GM12878 (cell line): ENCODE data around the gene USP10. TPM values are rescaled to one million over a fixed set of nuclear protein-coding genes. Genes with fewer than 3 reads are reported as not detected.
A peak's percentile ranks its signal among the peaks of the same experiment; 100 is the strongest.

ENCODE experiments used
- BHLHE40 ChIP-seq, 2 experiments: fragments of 450-650 bp in 1 of 2; IDR thresholded peaks; 2 replicates each; pipeline ENCODE4 v1.6.1; 2011 to 2017; ENCODE audit warnings: low read depth in 2 of 2, borderline replicate concordance in 1 of 2, improper control_type of control experiment in 1 of 2, low read length in 1 of 2, mild to moderate bottlenecking in 1 of 2
- CHD2 ChIP-seq: IDR thresholded peaks from 2 replicates; pipeline ENCODE4 v1.6.1; 2011; ENCODE audit warnings: low read depth, low read length, improper control_type of control experiment, borderline replicate concordance
- CHD4 ChIP-seq: fragments of 200-600 bp; sonication (generic); IDR thresholded peaks from 2 replicates; pipeline ENCODE4 v1.6.1; 2016; ENCODE audit warnings: mild to moderate bottlenecking
- EP300 ChIP-seq, 2 experiments: fragments of 150-350 bp in 1 of 2; IDR thresholded peaks; 2 replicates each; pipeline ENCODE4 v1.6.1; 2011 to 2012; ENCODE audit warnings: low read depth in 2 of 2, low read length in 2 of 2, borderline replicate concordance in 1 of 2, improper control_type of control experiment in 1 of 2, inconsistent platforms in 1 of 2; ENCODE audit not compliant: control insufficient read depth in 1 of 2
- FOXM1 ChIP-seq: IDR thresholded peaks from 2 replicates; pipeline ENCODE4 v1.6.1; 2012; ENCODE audit warnings: low read depth, mild to moderate bottlenecking, inconsistent platforms, low read length, moderate library complexity
- GATAD2B ChIP-seq: fragments of 450-650 bp; conservative IDR thresholded peaks from 2 replicates; pipeline ENCODE4 v1.6.1; 2017; ENCODE audit warnings: low read depth, mild to moderate bottlenecking, moderate library complexity
- LARP7 ChIP-seq: fragments of 450-650 bp; IDR thresholded peaks from 2 replicates; pipeline ENCODE4 v1.6.1; 2017; ENCODE audit warnings: mild to moderate bottlenecking
- MEF2B ChIP-seq: fragments of 450-650 bp; IDR thresholded peaks from 2 replicates; pipeline ENCODE4 v1.6.1; 2018; ENCODE audit warnings: mild to moderate bottlenecking, moderate library complexity; ENCODE audit not compliant: partially characterized antibody, poor library complexity, severe bottlenecking
- NRF1 ChIP-seq: conservative IDR thresholded peaks from 2 replicates; pipeline ENCODE4 v1.6.1; 2011; ENCODE audit warnings: mild to moderate bottlenecking, low read depth, low read length, improper control_type of control experiment
- POLR2A ChIP-seq: IDR thresholded peaks from 2 replicates; pipeline ENCODE4 v1.6.1; 2011; ENCODE audit warnings: low read depth, mild to moderate bottlenecking, low read length
- POU2F2 ChIP-seq: IDR thresholded peaks from 3 replicates; pipeline ENCODE4 v1.6.1; 2011; ENCODE audit warnings: low read depth, mild to moderate bottlenecking, low read length, borderline replicate concordance
- RAD21 ChIP-seq: IDR thresholded peaks from 2 replicates; pipeline ENCODE4 v1.6.1; 2011; ENCODE audit warnings: mild to moderate bottlenecking, low read depth, low read length, moderate library complexity; ENCODE audit not compliant: insufficient read depth
- SIX5 ChIP-seq: IDR thresholded peaks from 2 replicates; pipeline ENCODE4 v1.6.1; 2011; ENCODE audit warnings: mild to moderate bottlenecking, low read depth, low read length, moderate library complexity; ENCODE audit not compliant: severe bottlenecking
- SMC3 ChIP-seq: IDR thresholded peaks from 2 replicates; pipeline ENCODE4 v1.6.1; 2011; ENCODE audit warnings: low read length, improper control_type of control experiment, borderline replicate concordance
- TAF1 ChIP-seq: IDR thresholded peaks from 2 replicates; pipeline ENCODE4 v1.6.1; 2011; ENCODE audit warnings: mild to moderate bottlenecking, low read depth, low read length, borderline replicate concordance
- YY1 ChIP-seq: IDR thresholded peaks from 2 replicates; pipeline ENCODE4 v1.6.1; 2011; ENCODE audit warnings: low read depth, mild to moderate bottlenecking, low read length
- polyA plus RNA-seq, 11 experiments: library from polyadenylated mRNA; depleted of rRNA in 4 of 11; unstranded in 6 of 11; stranded (reverse) in 5 of 11; fragments of >200 nt; fragmentation: Nextera tagmentation in 4 of 11; fragmentation: Illumina TruSeq in 1 of 11; extraction: Ambion mirVana in 4 of 11; extraction: Trizol in 1 of 11; gene quantifications; 1 replicate in 1 of 11; 2 replicates in 10 of 11; pipeline versions ENCODE4 v1.2.1 to v1.2.3, GENCODE V29; 2011 to 2016; ENCODE audit warnings: inconsistent platforms in 2 of 11, missing spikeins in 2 of 11, low read depth in 1 of 11
- total RNA-seq, 4 experiments: library from RNA; depleted of rRNA in 3 of 4; stranded (reverse); fragments of >200 nt in 3 of 4; fragmentation: Illumina TruSeq in 1 of 4; extraction: Trizol in 1 of 4; gene quantifications; 2 replicates each; pipeline versions ENCODE4 v1.2.1 to v1.2.3, GENCODE V29; 2013 to 2021
- TF ChIP-seq, protein P1 (sequence below), 3 experiments: IDR thresholded peaks in 2 of 3; conservative IDR thresholded peaks in 1 of 3; 2 replicates each; pipeline ENCODE4 v1.5.1; 2011; ENCODE audit warnings: low read depth in 3 of 3, low read length in 3 of 3, mild to moderate bottlenecking in 3 of 3, control low read depth in 2 of 3, moderate library complexity in 2 of 3, inconsistent platforms in 1 of 3, mixed read lengths in 1 of 3; ENCODE audit not compliant: control insufficient read depth in 2 of 3, insufficient read depth in 1 of 3; ENCODE audit errors: extremely low read depth in 1 of 3

Gene USP10
- total and polyA plus RNA-seq, 10 of the 15 experiments (the other 5 are each of a cell fraction or from before 2014, with no cell fraction given), result 46.1 to 160 (median 105) TPM

DNA sequence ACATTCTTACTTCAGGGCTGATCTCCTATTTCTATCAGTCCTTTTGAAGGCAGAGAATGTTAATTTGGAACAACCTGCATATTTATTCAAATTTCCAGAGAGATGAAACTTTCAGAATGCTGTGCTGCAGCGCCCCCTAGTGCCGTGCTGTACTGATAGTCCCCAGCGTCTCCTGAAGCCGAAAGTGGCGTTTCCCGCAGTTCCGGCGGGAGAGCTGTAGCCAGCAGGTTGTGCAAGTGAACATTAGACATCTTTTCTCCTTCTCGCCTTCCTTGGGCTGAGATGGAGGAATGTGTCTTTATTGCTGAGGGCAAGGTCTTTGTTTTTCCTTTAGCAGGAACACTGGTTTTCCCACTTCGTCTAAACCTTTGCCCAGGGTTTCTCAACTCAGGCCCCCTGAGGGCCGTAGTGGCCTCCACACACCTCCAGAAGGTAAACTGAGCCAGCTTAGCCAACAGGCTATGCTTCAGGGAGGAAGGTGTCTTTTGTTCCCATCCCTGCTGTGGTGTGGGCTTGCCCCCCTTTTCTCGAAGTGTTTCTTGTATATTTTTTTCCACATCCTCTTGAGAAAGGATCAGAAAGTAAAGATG lies 26.4 kb downstream of the USP10 start (continued):
- TF ChIP-seq EP300 (IDR thresholded peaks at IDR 0.05; ENCODE audit: borderline replicate concordance in 1 of 2, control insufficient read depth in 1 of 2, low read depth in 2 of 2, low read length in 2 of 2) (0 out of 4 replicates have a peak, but pooled peaks of 1 of the 2 experiments have one; percentile 18), GATAD2B (peak; percentile 50), CHD4 (0 out of 2 replicates have a peak, but pooled peaks have one; percentile 64), MEF2B (peak; percentile 19), FOXM1 (peak; percentile 13; the same call in 1 of the 2 replicates), LARP7 (0 out of 2 replicates have a peak, but pooled peaks have one; percentile 52), SIX5 (peak; percentile 16), NRF1 (no peak), POLR2A (peak; percentile 32; the same call in 1 of the 2 replicates), BHLHE40 (IDR thresholded peaks at IDR 0.05; ENCODE audit: borderline replicate concordance in 1 of 2, low read depth in 2 of 2, low read length in 1 of 2) (0 out of 4 replicates have a peak, but pooled peaks of 1 of the 2 experiments have one; percentile 9), TAF1 (no peak), YY1 (peak; percentile 48; the same call in 1 of the 2 replicates), RAD21 (peak; percentile 84), POU2F2 (peak; percentile 89), SMC3 (peak; percentile 72), CHD2 (0 out of 2 replicates have a peak, but pooled peaks have one; percentile 19)
- TF ChIP-seq, protein P1, sequence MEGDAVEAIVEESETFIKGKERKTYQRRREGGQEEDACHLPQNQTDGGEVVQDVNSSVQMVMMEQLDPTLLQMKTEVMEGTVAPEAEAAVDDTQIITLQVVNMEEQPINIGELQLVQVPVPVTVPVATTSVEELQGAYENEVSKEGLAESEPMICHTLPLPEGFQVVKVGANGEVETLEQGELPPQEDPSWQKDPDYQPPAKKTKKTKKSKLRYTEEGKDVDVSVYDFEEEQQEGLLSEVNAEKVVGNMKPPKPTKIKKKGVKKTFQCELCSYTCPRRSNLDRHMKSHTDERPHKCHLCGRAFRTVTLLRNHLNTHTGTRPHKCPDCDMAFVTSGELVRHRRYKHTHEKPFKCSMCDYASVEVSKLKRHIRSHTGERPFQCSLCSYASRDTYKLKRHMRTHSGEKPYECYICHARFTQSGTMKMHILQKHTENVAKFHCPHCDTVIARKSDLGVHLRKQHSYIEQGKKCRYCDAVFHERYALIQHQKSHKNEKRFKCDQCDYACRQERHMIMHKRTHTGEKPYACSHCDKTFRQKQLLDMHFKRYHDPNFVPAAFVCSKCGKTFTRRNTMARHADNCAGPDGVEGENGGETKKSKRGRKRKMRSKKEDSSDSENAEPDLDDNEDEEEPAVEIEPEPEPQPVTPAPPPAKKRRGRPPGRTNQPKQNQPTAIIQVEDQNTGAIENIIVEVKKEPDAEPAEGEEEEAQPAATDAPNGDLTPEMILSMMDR (IDR thresholded peaks at IDR 0.05 in 2 of 3, conservative IDR thresholded peaks at IDR 0.05 in 1 of 3; ENCODE audit: control insufficient read depth in 2 of 3, extremely low read depth in 1 of 3, insufficient read depth in 1 of 3, low read depth in 3 of 3, low read length in 3 of 3), result peak; percentile 90 to 96 (median 91)
